ENCODE results near the gene OR5H6. TPM values are rescaled to one million over a fixed set of nuclear protein-coding genes. Genes with fewer than 3 reads are reported as not detected.

Gene OR5H6
- total RNA-seq, 1 donor from 2014 or later, result not detected

- FAIRE-seq, result no peak
- Histone ChIP-seq H3K9ac (ENCODE audit: low read length) (no peak overlapping the region), H3K4me1 (ENCODE audit: insufficient read depth, low read length) (no peaks in the 10 kb centered on the region), H3K27ac (ENCODE audit: low read depth, low read length) (no peak overlapping the region), H2AFZ (ENCODE audit: low read depth, low read length) (no peak overlapping the region), H3K4me2 (ENCODE audit: low read length) (no peak overlapping the region), H3K4me3 (ENCODE audit: insufficient read depth, low read depth, low read length) (no peak overlapping the region), H3K27me3 (ENCODE audit: insufficient read depth, low read length) (no peaks in the 10 kb centered on the region), H3K36me3 (ENCODE audit: insufficient read depth, low read length) (no peaks in the 10 kb centered on the region), H4K20me1 (ENCODE audit: insufficient read depth, low read length) (no peaks in the 10 kb centered on the region), H3K9me3 (ENCODE audit: insufficient read depth, low read depth, low read length) (no peaks in the 10 kb centered on the region), H3K79me2 (ENCODE audit: insufficient read depth, low read length) (no peaks in the 10 kb centered on the region)
- Mint-ChIP-seq H3K27me3 (ENCODE audit: low read depth, unreplicated experiment) (no peaks in the 10 kb centered on the region), H3K9me3 (ENCODE audit: unreplicated experiment) (no peaks in the 10 kb centered on the region), H3K36me3 (ENCODE audit: low read depth, unreplicated experiment) (no peaks in the 10 kb centered on the region), H3K4me1 (ENCODE audit: low read depth, unreplicated experiment) (no peaks in the 10 kb centered on the region), H3K4me3 (ENCODE audit: unreplicated experiment) (no peak overlapping the region), H3K27ac (ENCODE audit: unreplicated experiment) (no peak overlapping the region)
- TF ChIP-seq EZH2 (IDR thresholded peaks at IDR 0.05; ENCODE audit: insufficient read depth, low read length), result no peak
- no peak for TF ChIP-seq CTCF (IDR thresholded peaks at IDR 0.05; ENCODE audit: insufficient read depth, low read depth, low read length)
- no peak for DNase-seq (ENCODE audit: low read depth)
These were observed 4.3 kb upstream of the OR5H6 start for GRCh38 chr3:98259707-98260106.

GRCh38 chr3:98262046-98262445 lies 2.0 kb upstream of the OR5H6 start:
- no peaks in the 10 kb centered on the region for H3K9me3 ChIP-seq (ENCODE audit: insufficient read depth, low read depth, low read length)
- H3K27ac Mint-ChIP-seq (ENCODE audit: unreplicated experiment), result no peak overlapping the region
- H3K27me3 ChIP-seq (ENCODE audit: insufficient read depth, low read length), result no peaks in the 10 kb centered on the region
- DNase-seq (ENCODE audit: low read depth) (no peak), FAIRE-seq (no peak)
- H3K9ac ChIP-seq (ENCODE audit: low read length), result no peak overlapping the region
- H3K4me2 ChIP-seq (ENCODE audit: low read length), result no peak overlapping the region
- H3K27me3 Mint-ChIP-seq (ENCODE audit: low read depth, unreplicated experiment), result no peaks in the 10 kb centered on the region
- H4K20me1 ChIP-seq (ENCODE audit: insufficient read depth, low read length), result no peaks in the 10 kb centered on the region
- no peaks in the 10 kb centered on the region for H3K9me3 Mint-ChIP-seq (ENCODE audit: unreplicated experiment)
- no peaks in the 10 kb centered on the region for H3K36me3 ChIP-seq (ENCODE audit: insufficient read depth, low read length)
- H3K79me2 ChIP-seq (ENCODE audit: insufficient read depth, low read length), result no peaks in the 10 kb centered on the region
- no peak overlapping the region for H3K27ac ChIP-seq (ENCODE audit: low read depth, low read length)
- H3K4me3 ChIP-seq (ENCODE audit: insufficient read depth, low read depth, low read length), result no peak overlapping the region
- no peak overlapping the region for H2AFZ ChIP-seq (ENCODE audit: low read depth, low read length)
- no peaks in the 10 kb centered on the region for H3K4me1 Mint-ChIP-seq (ENCODE audit: low read depth, unreplicated experiment)
- no peaks in the 10 kb centered on the region for H3K4me1 ChIP-seq (ENCODE audit: insufficient read depth, low read length)
- H3K4me3 Mint-ChIP-seq (ENCODE audit: unreplicated experiment), result no peak overlapping the region
- H3K36me3 Mint-ChIP-seq (ENCODE audit: low read depth, unreplicated experiment), result no peaks in the 10 kb centered on the region
- TF ChIP-seq CTCF (IDR thresholded peaks at IDR 0.05; ENCODE audit: insufficient read depth, low read depth, low read length) (no peak), EZH2 (IDR thresholded peaks at IDR 0.05; ENCODE audit: insufficient read depth, low read length) (no peak)

- no peaks in the 10 kb centered on the region for H3K4me1 ChIP-seq (ENCODE audit: insufficient read depth, low read length)
- Mint-ChIP-seq H3K27me3 (ENCODE audit: low read depth, unreplicated experiment) (no peaks in the 10 kb centered on the region), H3K9me3 (ENCODE audit: unreplicated experiment) (peaks cover 8% of the 10 kb centered on the region), H3K36me3 (ENCODE audit: low read depth, unreplicated experiment) (no peaks in the 10 kb centered on the region), H3K4me3 (ENCODE audit: unreplicated experiment) (no peak overlapping the region), H3K4me1 (ENCODE audit: low read depth, unreplicated experiment) (no peaks in the 10 kb centered on the region), H3K27ac (ENCODE audit: unreplicated experiment) (no peak overlapping the region)
- H3K36me3 ChIP-seq (ENCODE audit: insufficient read depth, low read length), result no peaks in the 10 kb centered on the region
- TF ChIP-seq CTCF (IDR thresholded peaks at IDR 0.05; ENCODE audit: insufficient read depth, low read depth, low read length) (no peak), EZH2 (IDR thresholded peaks at IDR 0.05; ENCODE audit: insufficient read depth, low read length) (no peak)
- H3K4me3 ChIP-seq (ENCODE audit: insufficient read depth, low read depth, low read length), result no peak overlapping the region
- H4K20me1 ChIP-seq (ENCODE audit: insufficient read depth, low read length), result no peaks in the 10 kb centered on the region
- peaks cover 4% of the 10 kb centered on the region for H3K9me3 ChIP-seq (ENCODE audit: insufficient read depth, low read depth, low read length)
- no peak overlapping the region for H3K27ac ChIP-seq (ENCODE audit: low read depth, low read length)
- H3K9ac ChIP-seq (ENCODE audit: low read length), result no peak overlapping the region
- H3K79me2 ChIP-seq (ENCODE audit: insufficient read depth, low read length), result no peaks in the 10 kb centered on the region
- DNase-seq (ENCODE audit: low read depth) (no peak), FAIRE-seq (no peak)
- no peak overlapping the region for H3K4me2 ChIP-seq (ENCODE audit: low read length)
- no peaks in the 10 kb centered on the region for H3K27me3 ChIP-seq (ENCODE audit: insufficient read depth, low read length)
- H2AFZ ChIP-seq (ENCODE audit: low read depth, low read length), result no peak overlapping the region
These were observed 5.8 kb downstream of the OR5H6 start for GRCh38 chr3:98269846-98270245.

Data from astrocyte (in vitro differentiated cells and primary cell).